GM12878 (cell line): ENCODE data around the gene ARID3A. TPM values are rescaled to one million over a fixed set of nuclear protein-coding genes. Genes with fewer than 3 reads are reported as not detected.

Experiments used
- ASH2L ChIP-seq: fragments of 300-600, 200-600 bp; sonication (generic); IDR thresholded peaks from 2 replicates; pipeline ENCODE4 v1.6.1; 2017; ENCODE audit warnings: low read depth, mild to moderate bottlenecking, borderline replicate concordance
- ATF2 ChIP-seq: IDR thresholded peaks from 2 replicates; pipeline ENCODE4 v1.6.1; 2012; ENCODE audit warnings: low read length, inconsistent platforms
- BRCA1 ChIP-seq: IDR thresholded peaks from 2 replicates; pipeline ENCODE4 v1.6.1; 2011; ENCODE audit warnings: low read depth, low read length, improper control_type of control experiment
- CBFB ChIP-seq: IDR thresholded peaks from 2 replicates; pipeline ENCODE4 v1.6.1; 2016; ENCODE audit warnings: antibody characterized with exemption, low read depth
- CREM ChIP-seq: IDR thresholded peaks from 2 replicates; pipeline ENCODE4 v1.6.1; 2014; ENCODE audit warnings: antibody characterized with exemption, low read depth
- EED ChIP-seq: sonication (generic); IDR thresholded peaks from 2 replicates; pipeline ENCODE4 v1.6.1; 2016; ENCODE audit warnings: antibody characterized with exemption, low read depth
- EZH2 ChIP-seq: IDR thresholded peaks from 2 replicates; pipeline ENCODE4 v1.6.1; 2012; ENCODE audit warnings: low read depth, mild to moderate bottlenecking, control low read depth, inconsistent platforms, low read length, borderline replicate concordance; ENCODE audit not compliant: control insufficient read depth
- FOXK2 ChIP-seq: fragments of 450-650 bp; IDR thresholded peaks from 2 replicates; pipeline ENCODE4 v1.6.1; 2017; ENCODE audit warnings: mild to moderate bottlenecking, moderate library complexity
- IKZF1 ChIP-seq: fragments of 450-650 bp; conservative IDR thresholded peaks from 2 replicates; pipeline ENCODE4 v1.6.1; 2017; ENCODE audit warnings: antibody characterized with exemption, mild to moderate bottlenecking
- IKZF2 ChIP-seq, 2 experiments: fragments of 450-650 bp; IDR thresholded peaks; 2 replicates each; pipeline ENCODE4 v1.6.1; 2017; ENCODE audit warnings: mild to moderate bottlenecking in 2 of 2, moderate library complexity in 2 of 2
- JUNB ChIP-seq: IDR thresholded peaks from 2 replicates; pipeline ENCODE4 v1.6.1; 2016; ENCODE audit warnings: antibody characterized with exemption, mild to moderate bottlenecking
- MAX ChIP-seq: IDR thresholded peaks from 2 replicates; pipeline ENCODE4 v1.6.1; 2012; ENCODE audit warnings: low read depth, low read length, improper control_type of control experiment
- NFIC ChIP-seq: IDR thresholded peaks from 2 replicates; pipeline ENCODE4 v1.6.1; 2012; ENCODE audit warnings: low read depth, mild to moderate bottlenecking, inconsistent platforms, low read length, moderate library complexity
- NRF1 ChIP-seq: conservative IDR thresholded peaks from 2 replicates; pipeline ENCODE4 v1.6.1; 2011; ENCODE audit warnings: mild to moderate bottlenecking, low read depth, low read length, improper control_type of control experiment
- POLR2AphosphoS5 ChIP-seq: IDR thresholded peaks from 2 replicates; pipeline ENCODE4 v1.6.1; 2011; ENCODE audit warnings: mild to moderate bottlenecking, low read length, inconsistent platforms
- POU2F2 ChIP-seq: IDR thresholded peaks from 3 replicates; pipeline ENCODE4 v1.6.1; 2011; ENCODE audit warnings: low read depth, mild to moderate bottlenecking, low read length, borderline replicate concordance
- RAD51 ChIP-seq: fragments of 450-650 bp; IDR thresholded peaks from 2 replicates; pipeline ENCODE4 v1.6.1; 2016; ENCODE audit warnings: moderate library complexity, mild to moderate bottlenecking, inconsistent platforms
- RBBP5 ChIP-seq: fragments of 200-600 bp; sonication (generic); conservative IDR thresholded peaks from 2 replicates; pipeline ENCODE4 v1.6.1; 2016
- SIX5 ChIP-seq: IDR thresholded peaks from 2 replicates; pipeline ENCODE4 v1.6.1; 2011; ENCODE audit warnings: mild to moderate bottlenecking, low read depth, low read length, moderate library complexity; ENCODE audit not compliant: severe bottlenecking
- STAT3 ChIP-seq: IDR thresholded peaks from 2 replicates; pipeline ENCODE4 v1.6.1; 2011; ENCODE audit warnings: low read depth, low read length, improper control_type of control experiment
- TARDBP ChIP-seq: IDR thresholded peaks from 2 replicates; pipeline ENCODE4 v1.6.1; 2016; ENCODE audit warnings: borderline replicate concordance
- YY1 ChIP-seq: IDR thresholded peaks from 2 replicates; pipeline ENCODE4 v1.6.1; 2011; ENCODE audit warnings: low read depth, mild to moderate bottlenecking, low read length
- ZNF384 ChIP-seq: IDR thresholded peaks from 2 replicates; pipeline ENCODE4 v1.6.1; 2012; ENCODE audit warnings: low read depth, mild to moderate bottlenecking, low read length, improper control_type of control experiment, borderline replicate concordance
- polyA plus RNA-seq, 11 experiments: library from polyadenylated mRNA; depleted of rRNA in 4 of 11; unstranded in 6 of 11; stranded (reverse) in 5 of 11; fragments of >200 nt; fragmentation: Nextera tagmentation in 4 of 11; fragmentation: Illumina TruSeq in 1 of 11; extraction: Ambion mirVana in 4 of 11; extraction: Trizol in 1 of 11; gene quantifications; 1 replicate in 1 of 11; 2 replicates in 10 of 11; pipeline versions ENCODE4 v1.2.1 to v1.2.3, GENCODE V29; 2011 to 2016; ENCODE audit warnings: inconsistent platforms in 2 of 11, missing spikeins in 2 of 11, low read depth in 1 of 11
- total RNA-seq, 4 experiments: library from RNA; depleted of rRNA in 3 of 4; stranded (reverse); fragments of >200 nt in 3 of 4; fragmentation: Illumina TruSeq in 1 of 4; extraction: Trizol in 1 of 4; gene quantifications; 2 replicates each; pipeline versions ENCODE4 v1.2.1 to v1.2.3, GENCODE V29; 2013 to 2021
- TF ChIP-seq, protein P1 (sequence below): fragments of 450-650 bp; formaldehyde crosslinking; IDR thresholded peaks from 2 replicates; pipeline ENCODE4 v1.4.0; 2020; ENCODE audit warnings: mild to moderate bottlenecking, moderate library complexity
- TF ChIP-seq, protein P2 (sequence below): IDR thresholded peaks from 2 replicates; pipeline ENCODE4 v1.6.1; 2011; ENCODE audit warnings: borderline replicate concordance, low read depth, mild to moderate bottlenecking, moderate library complexity, mixed read lengths, low read length; ENCODE audit not compliant: insufficient read depth; ENCODE audit errors: extremely low read length

The ARID3A gene
- total and polyA plus RNA-seq, 10 of the 15 experiments (the other 5 are each of a cell fraction or from before 2014, with no cell fraction given): 0.76 to 70.0 (median 16.7) TPM

GRCh38 chr19:920051-920864, 5.6 kb upstream of the ARID3A start (continued):
- TF ChIP-seq, protein P1, sequence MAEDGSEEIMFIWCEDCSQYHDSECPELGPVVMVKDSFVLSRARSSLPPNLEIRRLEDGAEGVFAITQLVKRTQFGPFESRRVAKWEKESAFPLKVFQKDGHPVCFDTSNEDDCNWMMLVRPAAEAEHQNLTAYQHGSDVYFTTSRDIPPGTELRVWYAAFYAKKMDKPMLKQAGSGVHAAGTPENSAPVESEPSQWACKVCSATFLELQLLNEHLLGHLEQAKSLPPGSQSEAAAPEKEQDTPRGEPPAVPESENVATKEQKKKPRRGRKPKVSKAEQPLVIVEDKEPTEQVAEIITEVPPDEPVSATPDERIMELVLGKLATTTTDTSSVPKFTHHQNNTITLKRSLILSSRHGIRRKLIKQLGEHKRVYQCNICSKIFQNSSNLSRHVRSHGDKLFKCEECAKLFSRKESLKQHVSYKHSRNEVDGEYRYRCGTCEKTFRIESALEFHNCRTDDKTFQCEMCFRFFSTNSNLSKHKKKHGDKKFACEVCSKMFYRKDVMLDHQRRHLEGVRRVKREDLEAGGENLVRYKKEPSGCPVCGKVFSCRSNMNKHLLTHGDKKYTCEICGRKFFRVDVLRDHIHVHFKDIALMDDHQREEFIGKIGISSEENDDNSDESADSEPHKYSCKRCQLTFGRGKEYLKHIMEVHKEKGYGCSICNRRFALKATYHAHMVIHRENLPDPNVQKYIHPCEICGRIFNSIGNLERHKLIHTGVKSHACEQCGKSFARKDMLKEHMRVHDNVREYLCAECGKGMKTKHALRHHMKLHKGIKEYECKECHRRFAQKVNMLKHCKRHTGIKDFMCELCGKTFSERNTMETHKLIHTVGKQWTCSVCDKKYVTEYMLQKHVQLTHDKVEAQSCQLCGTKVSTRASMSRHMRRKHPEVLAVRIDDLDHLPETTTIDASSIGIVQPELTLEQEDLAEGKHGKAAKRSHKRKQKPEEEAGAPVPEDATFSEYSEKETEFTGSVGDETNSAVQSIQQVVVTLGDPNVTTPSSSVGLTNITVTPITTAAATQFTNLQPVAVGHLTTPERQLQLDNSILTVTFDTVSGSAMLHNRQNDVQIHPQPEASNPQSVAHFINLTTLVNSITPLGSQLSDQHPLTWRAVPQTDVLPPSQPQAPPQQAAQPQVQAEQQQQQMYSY (CRISPR knock-in tag): no peak
- TF ChIP-seq ATF2 (no peak), STAT3 (no peak), RAD51 (no peak), SIX5 (no peak), POLR2AphosphoS5 (no peak), NRF1 (0 out of 2 replicates have a peak, but pooled peaks have one; percentile 19), YY1 (0 out of 2 replicates have a peak, but pooled peaks have one; percentile 12), ZNF384 (no peak), IKZF2 (IDR thresholded peaks at IDR 0.05) (peak; percentile 53 to 61; a peak in 2 of 4 replicates), IKZF1 (peak; percentile 80; the same call in 1 of the 2 replicates), BRCA1 (no peak), POU2F2 (no peak), TARDBP (no peak), ASH2L (no peak), MAX (no peak), EZH2 (no peak), RBBP5 (no peak), NFIC (no peak), FOXK2 (no peak), EED (peak; percentile 47; the same call in 1 of the 2 replicates), CBFB (no peak), JUNB (no peak), CREM (no peak)
- TF ChIP-seq, protein P2, sequence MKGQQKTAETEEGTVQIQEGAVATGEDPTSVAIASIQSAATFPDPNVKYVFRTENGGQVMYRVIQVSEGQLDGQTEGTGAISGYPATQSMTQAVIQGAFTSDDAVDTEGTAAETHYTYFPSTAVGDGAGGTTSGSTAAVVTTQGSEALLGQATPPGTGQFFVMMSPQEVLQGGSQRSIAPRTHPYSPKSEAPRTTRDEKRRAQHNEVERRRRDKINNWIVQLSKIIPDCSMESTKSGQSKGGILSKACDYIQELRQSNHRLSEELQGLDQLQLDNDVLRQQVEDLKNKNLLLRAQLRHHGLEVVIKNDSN: no peak
